Nephron (organoid): Measurements from ENCODE around the gene OPRM1.

Experiments used
- H3K27ac Mint-ChIP-seq, 3 experiments: 2 replicates each; pipeline ENCODE4 v1.8.0; 2020; ENCODE audit warnings: mixed read lengths in 3 of 3, mild to moderate bottlenecking in 2 of 3, moderate library complexity in 1 of 3
- H3K27me3 Mint-ChIP-seq: 2 replicates; pipeline ENCODE4 v1.8.0; 2021; ENCODE audit warnings: low read depth, mild to moderate bottlenecking, moderate library complexity, mixed read lengths
- H3K36me3 Mint-ChIP-seq: 2 replicates; pipeline ENCODE4 v1.8.0; 2020; ENCODE audit warnings: low read depth, mixed read lengths
- H3K4me1 Mint-ChIP-seq: 2 replicates; pipeline ENCODE4 v1.8.0; 2020; ENCODE audit warnings: mixed read lengths
- H3K4me3 Mint-ChIP-seq, 3 experiments: 2 replicates each; pipeline ENCODE4 v1.8.0; 2020; ENCODE audit warnings: mild to moderate bottlenecking in 3 of 3, mixed read lengths in 3 of 3, moderate library complexity in 2 of 3
- H3K9me3 Mint-ChIP-seq: 2 replicates; pipeline ENCODE4 v1.8.0; 2020; ENCODE audit warnings: mixed read lengths
- CTCF ChIP-seq, 3 experiments: fragments of 200-600 bp; sonication (generic); IDR thresholded peaks; one replicate each; pipeline ENCODE4 v1.5.0; 2021; ENCODE audit warnings: antibody characterized with exemption in 3 of 3; ENCODE audit not compliant: unreplicated experiment in 3 of 3

OPRM1 gene

DNA sequence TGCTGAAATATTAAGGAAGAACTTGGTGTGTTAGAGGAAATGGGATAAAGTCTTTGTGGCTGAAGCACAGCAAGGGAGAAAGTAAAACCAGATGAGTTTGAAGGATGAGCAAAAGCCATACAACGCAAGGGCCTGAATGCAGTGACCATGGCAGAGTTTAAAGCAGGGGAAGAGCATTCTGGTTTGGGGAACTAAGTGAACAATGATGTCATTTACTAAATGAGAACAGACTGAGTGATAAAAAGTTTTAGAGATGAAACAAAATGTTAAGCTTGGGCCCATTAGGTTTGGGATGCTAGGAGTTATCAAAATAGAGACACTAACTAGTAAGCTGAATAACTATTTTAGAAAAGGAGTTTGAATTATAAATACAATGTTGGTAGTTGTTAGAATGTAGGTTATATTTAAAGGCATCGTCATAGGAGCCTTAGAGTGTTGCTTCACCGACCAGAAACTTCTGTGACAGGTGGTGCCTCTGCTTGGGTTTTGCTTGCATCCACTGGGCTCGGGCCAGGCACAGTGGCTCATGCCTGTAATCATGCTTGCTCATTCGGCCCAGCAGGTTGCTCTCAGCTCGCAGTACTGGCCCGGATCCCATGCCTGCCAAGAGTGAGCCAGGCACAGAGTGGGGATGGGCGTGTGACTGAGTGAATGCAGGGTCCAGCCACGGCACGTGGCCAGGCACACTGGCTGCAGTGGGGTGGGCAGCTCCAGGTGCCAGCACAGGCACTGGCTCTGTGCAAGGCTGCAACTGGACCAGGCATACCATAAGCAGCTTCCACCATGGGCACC is 37.4 kb upstream of the OPRM1 start:
- no peak overlapping the region for H3K27ac Mint-ChIP-seq
- H3K9me3 Mint-ChIP-seq = peaks cover 2% of the 10 kb centered on the region
- no peaks in the 10 kb centered on the region for H3K36me3 Mint-ChIP-seq
- no peaks in the 10 kb centered on the region for H3K4me1 Mint-ChIP-seq
- H3K4me3 Mint-ChIP-seq = no peak overlapping the region
- no peak for TF ChIP-seq CTCF (IDR thresholded peaks at IDR 0.05; ENCODE audit: unreplicated experiment in 3 of 3)
- no peaks in the 10 kb centered on the region for H3K27me3 Mint-ChIP-seq

GRCh38 chr6:154002894-154003293 is 36.1 kb upstream of the OPRM1 start:
- Mint-ChIP-seq H3K36me3 (no peaks in the 10 kb centered on the region), H3K4me1 (no peaks in the 10 kb centered on the region), H3K27ac (no peak overlapping the region), H3K4me3 (no peak overlapping the region), H3K27me3 (no peaks in the 10 kb centered on the region), H3K9me3 (peaks cover 5% of the 10 kb centered on the region)
- TF ChIP-seq CTCF (IDR thresholded peaks at IDR 0.05; ENCODE audit: unreplicated experiment in 3 of 3) = no peak

- H3K4me1 Mint-ChIP-seq = no peaks in the 10 kb centered on the region
- peaks cover 5% of the 10 kb centered on the region for H3K9me3 Mint-ChIP-seq
- no peak for TF ChIP-seq CTCF (IDR thresholded peaks at IDR 0.05; ENCODE audit: unreplicated experiment in 3 of 3)
- no peak overlapping the region for H3K27ac Mint-ChIP-seq
- H3K36me3 Mint-ChIP-seq = no peaks in the 10 kb centered on the region
- no peaks in the 10 kb centered on the region for H3K27me3 Mint-ChIP-seq
- H3K4me3 Mint-ChIP-seq = no peak overlapping the region
Measured at GRCh38 chr6:154010371-154010770, 28.7 kb upstream of the OPRM1 start.

GRCh38 chr6:154012852-154013251 is 26.2 kb upstream of the OPRM1 start:
- no peaks in the 10 kb centered on the region for H3K9me3 Mint-ChIP-seq
- H3K36me3 Mint-ChIP-seq = no peaks in the 10 kb centered on the region
- no peak overlapping the region for H3K27ac Mint-ChIP-seq
- no peak overlapping the region for H3K4me3 Mint-ChIP-seq
- H3K27me3 Mint-ChIP-seq = no peaks in the 10 kb centered on the region
- no peaks in the 10 kb centered on the region for H3K4me1 Mint-ChIP-seq
- TF ChIP-seq CTCF (IDR thresholded peaks at IDR 0.05; ENCODE audit: unreplicated experiment in 3 of 3) = no peak

- TF ChIP-seq CTCF (IDR thresholded peaks at IDR 0.05; ENCODE audit: unreplicated experiment in 3 of 3) = no peak
- no peaks in the 10 kb centered on the region for H3K4me1 Mint-ChIP-seq
- H3K27me3 Mint-ChIP-seq = no peaks in the 10 kb centered on the region
- H3K9me3 Mint-ChIP-seq = peaks cover 9% of the 10 kb centered on the region
- no peaks in the 10 kb centered on the region for H3K36me3 Mint-ChIP-seq
- no peak overlapping the region for H3K27ac Mint-ChIP-seq
- H3K4me3 Mint-ChIP-seq = no peak overlapping the region
Measured at GRCh38 chr6:154017786-154018185, 21.3 kb upstream of the OPRM1 start.

DNA sequence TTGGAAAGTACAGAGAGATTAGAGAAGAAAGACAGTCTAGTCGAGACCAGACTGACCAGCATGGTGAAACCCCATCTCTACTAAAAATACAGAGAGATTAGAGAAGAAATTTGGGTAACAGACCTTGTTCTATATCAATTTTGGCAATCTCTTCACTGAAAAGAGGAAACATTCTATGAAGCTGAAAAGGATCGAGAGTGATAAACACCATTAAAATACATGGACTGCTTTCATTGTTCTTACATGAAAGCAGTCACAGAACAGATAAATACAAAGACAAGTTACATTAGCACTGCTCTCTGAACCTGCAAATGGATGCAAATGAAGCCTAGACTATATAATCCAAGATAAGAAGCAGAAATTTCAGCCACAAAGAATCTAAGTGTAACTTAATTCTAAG is 8.4 kb upstream of the OPRM1 start:
- H3K4me3 Mint-ChIP-seq = no peak overlapping the region
- no peaks in the 10 kb centered on the region for H3K4me1 Mint-ChIP-seq
- peaks cover 4% of the 10 kb centered on the region for H3K9me3 Mint-ChIP-seq
- H3K27ac Mint-ChIP-seq = no peak overlapping the region
- H3K27me3 Mint-ChIP-seq = peaks cover 5% of the 10 kb centered on the region
- no peak for TF ChIP-seq CTCF (IDR thresholded peaks at IDR 0.05; ENCODE audit: unreplicated experiment in 3 of 3)
- H3K36me3 Mint-ChIP-seq = no peaks in the 10 kb centered on the region
